Large intestine (tissue), 3 donors: ENCODE data around the gene PCDH7. TPM values are rescaled to one million over a fixed set of nuclear protein-coding genes. Genes with fewer than 3 reads are reported as not detected.

ENCODE experiments used
- DNase-seq, 2 donors: peaks; one replicate each; pipeline versions ENCODE4 v3.0.0 to v3.0.0-alpha.2; 2013
- H3K27ac ChIP-seq: one replicate; pipeline ENCODE4 v1.5.1; 2013; ENCODE audit warnings: low read length
- H3K27me3 ChIP-seq: 2 replicates; pipeline ENCODE4 v1.6.1; 2013; ENCODE audit warnings: low read length; ENCODE audit not compliant: control insufficient read depth, insufficient read depth
- H3K36me3 ChIP-seq: 2 replicates; pipeline ENCODE4 v1.6.1; 2013; ENCODE audit warnings: low read length; ENCODE audit not compliant: control insufficient read depth, insufficient read depth
- H3K4me1 ChIP-seq: one replicate; pipeline ENCODE4 v1.6.1; 2013; ENCODE audit warnings: low read length; ENCODE audit not compliant: control insufficient read depth, insufficient read depth
- H3K4me3 ChIP-seq: one replicate; pipeline ENCODE4 v1.5.1; 2013; ENCODE audit warnings: low read length
- H3K9me3 ChIP-seq: one replicate; pipeline ENCODE4 v1.6.1; 2013; ENCODE audit warnings: mild to moderate bottlenecking, low read depth, low read length, moderate library complexity; ENCODE audit not compliant: control insufficient read depth
- WGBS: methylation state at CpG from one replicate; pipeline ENCODE4 v1.1.5; 2013; ENCODE audit warnings: low lambda C conversion rate; ENCODE audit not compliant: insufficient coverage; 5-methylcytosine and 5-hydroxymethylcytosine counted together
- polyA plus RNA-seq: library from polyadenylated mRNA; unstranded; fragments of 120-200 nt; gene quantifications from one replicate; pipeline ENCODE4 v1.2.1, GENCODE V29; 2013

The PCDH7 gene
- polyA plus RNA-seq, 1 donor = 9.3 TPM

- no CpG with 5 or more reads among the region's 2 CpGs for WGBS
- DNase-seq = no peak
- H3K27ac ChIP-seq = no peak overlapping the region
- no peaks in the 10 kb centered on the region for H3K36me3 ChIP-seq
- no peak overlapping the region for H3K4me3 ChIP-seq
- peaks cover 31% of the 10 kb centered on the region for H3K27me3 ChIP-seq
- peaks cover 9% of the 10 kb centered on the region for H3K9me3 ChIP-seq
- peaks cover 6% of the 10 kb centered on the region for H3K4me1 ChIP-seq
These were observed 6.0 kb downstream of the PCDH7 start for GRCh38 chr4:30726090-30726675.

- no peak overlapping the region for H3K27ac ChIP-seq
- H3K4me1 ChIP-seq = no peaks in the 10 kb centered on the region
- H3K27me3 ChIP-seq = peaks cover 20% of the 10 kb centered on the region
- DNase-seq = no peak
- peaks cover 4% of the 10 kb centered on the region for H3K9me3 ChIP-seq
- WGBS = no CpG with 5 or more reads among the region's 2 CpGs
- no peaks in the 10 kb centered on the region for H3K36me3 ChIP-seq
- H3K4me3 ChIP-seq = no peak overlapping the region
These were observed 7.2 kb downstream of the PCDH7 start for GRCh38 chr4:30727409-30727808.

- Histone ChIP-seq H3K9me3 (no peaks in the 10 kb centered on the region), H3K4me3 (no peak overlapping the region), H3K27me3 (peaks cover 11% of the 10 kb centered on the region), H3K4me1 (no peaks in the 10 kb centered on the region), H3K36me3 (no peaks in the 10 kb centered on the region), H3K27ac (no peak overlapping the region)
- no peak for DNase-seq
- WGBS = no CpG with 5 or more reads among the region's 2 CpGs
These were observed 8.1 kb downstream of the PCDH7 start for GRCh38 chr4:30728311-30728710.

- WGBS = 80% methylated on average over 1 of the region's 3 CpGs
- Histone ChIP-seq H3K27me3 (no peaks in the 10 kb centered on the region), H3K36me3 (no peaks in the 10 kb centered on the region), H3K27ac (no peak overlapping the region), H3K9me3 (no peaks in the 10 kb centered on the region), H3K4me1 (no peaks in the 10 kb centered on the region), H3K4me3 (no peak overlapping the region)
- no peak for DNase-seq
These were observed 23.7 kb downstream of the PCDH7 start for GRCh38 chr4:30743897-30744296.

GRCh38 chr4:30744386-30744785 lies 24.2 kb downstream of the PCDH7 start:
- H3K4me1 ChIP-seq = no peaks in the 10 kb centered on the region

GRCh38 chr4:30744957-30745640 lies 24.9 kb downstream of the PCDH7 start:
- H3K4me3 ChIP-seq = no peak overlapping the region
- WGBS = 87% methylated on average over 3 of the region's 4 CpGs
- no peak overlapping the region for H3K27ac ChIP-seq
- no peaks in the 10 kb centered on the region for H3K27me3 ChIP-seq
- no peak for DNase-seq
- no peaks in the 10 kb centered on the region for H3K36me3 ChIP-seq
- H3K4me1 ChIP-seq = no peaks in the 10 kb centered on the region
- no peaks in the 10 kb centered on the region for H3K9me3 ChIP-seq

More at GRCh38 chr4:30744386-30744785, 24.2 kb downstream of the PCDH7 start:
- no peak overlapping the region for H3K4me3 ChIP-seq
- H3K36me3 ChIP-seq = no peaks in the 10 kb centered on the region
- no peak overlapping the region for H3K27ac ChIP-seq
- no peaks in the 10 kb centered on the region for H3K9me3 ChIP-seq
- no peak for DNase-seq
- no peaks in the 10 kb centered on the region for H3K27me3 ChIP-seq

- Histone ChIP-seq H3K4me1 (no peaks in the 10 kb centered on the region), H3K27ac (no peak overlapping the region), H3K27me3 (no peaks in the 10 kb centered on the region), H3K4me3 (no peak overlapping the region), H3K36me3 (no peaks in the 10 kb centered on the region), H3K9me3 (no peaks in the 10 kb centered on the region)
- WGBS = 0% methylated on average over 1 of the region's 1 CpG
- no peak for DNase-seq
These were observed 26.6 kb downstream of the PCDH7 start for GRCh38 chr4:30746735-30747134.

- Histone ChIP-seq H3K9me3 (no peaks in the 10 kb centered on the region), H3K27me3 (no peaks in the 10 kb centered on the region), H3K4me1 (no peaks in the 10 kb centered on the region), H3K4me3 (no peak overlapping the region), H3K27ac (no peak overlapping the region), H3K36me3 (no peaks in the 10 kb centered on the region)
- no peak for DNase-seq
- 14% methylated on average over 1 of the region's 3 CpGs for WGBS
These were observed 33.1 kb downstream of the PCDH7 start for GRCh38 chr4:30753316-30753715.

GRCh38 chr4:30754021-30754420 lies 33.9 kb downstream of the PCDH7 start:
- H3K4me3 ChIP-seq = no peak overlapping the region
- DNase-seq = no peak
- no peaks in the 10 kb centered on the region for H3K9me3 ChIP-seq
- no peaks in the 10 kb centered on the region for H3K36me3 ChIP-seq
- 50% methylated on average over 1 of the region's 3 CpGs for WGBS
- no peak overlapping the region for H3K27ac ChIP-seq
- no peaks in the 10 kb centered on the region for H3K4me1 ChIP-seq
- no peaks in the 10 kb centered on the region for H3K27me3 ChIP-seq

GRCh38 chr4:30755346-30755745 lies 35.2 kb downstream of the PCDH7 start:
- no peaks in the 10 kb centered on the region for H3K4me1 ChIP-seq
- no peaks in the 10 kb centered on the region for H3K36me3 ChIP-seq
- H3K9me3 ChIP-seq = no peaks in the 10 kb centered on the region
- no peak for DNase-seq
- H3K4me3 ChIP-seq = no peak overlapping the region
- H3K27me3 ChIP-seq = no peaks in the 10 kb centered on the region
- no peak overlapping the region for H3K27ac ChIP-seq

GRCh38 chr4:30756553-30756952 lies 36.4 kb downstream of the PCDH7 start:
- no peak for DNase-seq
- Histone ChIP-seq H3K4me3 (no peak overlapping the region), H3K27ac (no peak overlapping the region), H3K36me3 (no peaks in the 10 kb centered on the region), H3K9me3 (no peaks in the 10 kb centered on the region), H3K27me3 (no peaks in the 10 kb centered on the region), H3K4me1 (no peaks in the 10 kb centered on the region)
- 96% methylated on average over 3 of the region's 3 CpGs for WGBS
